GM12873 (cell line): ENCODE measurements around the gene LRP1B.

Experiments used
- TF ChIP-seq, protein P1 (sequence below): IDR thresholded peaks from 2 replicates; pipeline ENCODE4 v1.5.1; 2012; ENCODE audit warnings: low read depth, mild to moderate bottlenecking, moderate library complexity, low read length, control low read depth; ENCODE audit not compliant: insufficient read depth; ENCODE audit errors: missing control alignments

The LRP1B gene

GRCh38 chr2:140808211-140808610 is 1322.6 kb downstream of the LRP1B start:
- TF ChIP-seq, protein P1, sequence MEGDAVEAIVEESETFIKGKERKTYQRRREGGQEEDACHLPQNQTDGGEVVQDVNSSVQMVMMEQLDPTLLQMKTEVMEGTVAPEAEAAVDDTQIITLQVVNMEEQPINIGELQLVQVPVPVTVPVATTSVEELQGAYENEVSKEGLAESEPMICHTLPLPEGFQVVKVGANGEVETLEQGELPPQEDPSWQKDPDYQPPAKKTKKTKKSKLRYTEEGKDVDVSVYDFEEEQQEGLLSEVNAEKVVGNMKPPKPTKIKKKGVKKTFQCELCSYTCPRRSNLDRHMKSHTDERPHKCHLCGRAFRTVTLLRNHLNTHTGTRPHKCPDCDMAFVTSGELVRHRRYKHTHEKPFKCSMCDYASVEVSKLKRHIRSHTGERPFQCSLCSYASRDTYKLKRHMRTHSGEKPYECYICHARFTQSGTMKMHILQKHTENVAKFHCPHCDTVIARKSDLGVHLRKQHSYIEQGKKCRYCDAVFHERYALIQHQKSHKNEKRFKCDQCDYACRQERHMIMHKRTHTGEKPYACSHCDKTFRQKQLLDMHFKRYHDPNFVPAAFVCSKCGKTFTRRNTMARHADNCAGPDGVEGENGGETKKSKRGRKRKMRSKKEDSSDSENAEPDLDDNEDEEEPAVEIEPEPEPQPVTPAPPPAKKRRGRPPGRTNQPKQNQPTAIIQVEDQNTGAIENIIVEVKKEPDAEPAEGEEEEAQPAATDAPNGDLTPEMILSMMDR: no peak

DNA sequence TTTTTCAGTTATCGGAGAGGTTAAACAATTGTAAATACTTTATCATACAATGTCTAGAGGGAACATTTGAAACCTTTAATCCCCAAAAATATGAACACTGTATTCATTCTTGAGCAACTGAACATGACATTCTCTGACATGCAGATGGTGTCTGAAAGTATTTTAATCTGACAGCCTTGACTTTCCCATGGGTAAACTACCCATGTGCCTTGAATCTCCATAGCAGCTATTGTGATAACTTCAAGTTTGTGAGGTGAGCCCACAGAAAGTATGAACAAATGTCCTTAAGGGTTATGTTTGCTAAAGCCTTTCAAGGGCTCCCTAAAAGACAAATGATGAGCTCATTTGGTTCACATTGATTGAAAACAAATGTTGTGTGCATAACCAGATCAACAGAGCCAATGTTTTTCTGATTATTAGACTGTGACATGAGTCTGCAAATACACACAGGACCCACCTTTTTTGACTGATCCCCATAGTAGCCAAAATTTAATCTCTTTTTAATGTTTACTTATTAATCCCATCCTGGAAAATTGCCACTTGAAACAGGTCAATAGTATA is 1326.0 kb downstream of the LRP1B start:
- TF ChIP-seq, protein P1: no peak

- TF ChIP-seq, protein P1: no peak
Measured at GRCh38 chr2:140801311-140801710, 1329.5 kb downstream of the LRP1B start.

DNA sequence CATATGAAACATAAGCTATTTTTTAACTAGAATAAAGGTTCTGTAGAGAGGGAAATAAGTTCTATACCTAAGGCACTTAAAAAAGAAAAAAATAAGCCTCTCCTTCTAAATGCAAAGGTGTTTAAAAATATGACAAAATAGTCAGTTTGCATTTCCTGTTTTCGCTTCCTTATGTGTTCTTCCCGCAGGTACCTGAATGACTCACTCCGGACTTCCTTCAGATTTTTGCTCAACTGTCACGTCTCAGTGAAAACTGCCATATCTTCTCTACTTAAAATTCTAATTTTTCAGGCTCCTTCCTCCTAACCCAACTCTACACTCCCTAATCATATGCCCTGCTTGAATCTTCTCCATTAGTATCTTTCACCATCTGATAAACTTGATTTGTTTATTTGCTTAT is 1333.1 kb downstream of the LRP1B start:
- TF ChIP-seq, protein P1: no peak

DNA sequence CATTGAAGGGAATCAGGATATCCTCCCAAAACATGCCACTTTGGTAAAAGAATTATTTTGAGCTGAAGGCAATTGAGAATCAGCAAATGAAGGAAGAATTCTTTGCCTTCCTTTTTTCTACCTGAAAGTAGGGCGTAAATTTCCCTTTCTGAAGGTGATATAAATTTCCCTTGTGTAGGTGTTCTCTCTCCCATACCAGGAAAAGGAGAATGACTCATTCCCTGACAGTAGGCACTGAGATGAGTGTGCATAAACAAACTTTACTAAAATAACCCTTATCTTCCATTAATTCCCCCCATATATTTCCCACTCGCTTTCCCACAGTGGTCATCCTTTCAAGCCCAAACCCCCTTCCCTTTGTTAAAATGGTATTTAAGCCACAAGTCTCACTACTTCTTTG is 1339.0 kb downstream of the LRP1B start:
- TF ChIP-seq, protein P1: no peak

DNA sequence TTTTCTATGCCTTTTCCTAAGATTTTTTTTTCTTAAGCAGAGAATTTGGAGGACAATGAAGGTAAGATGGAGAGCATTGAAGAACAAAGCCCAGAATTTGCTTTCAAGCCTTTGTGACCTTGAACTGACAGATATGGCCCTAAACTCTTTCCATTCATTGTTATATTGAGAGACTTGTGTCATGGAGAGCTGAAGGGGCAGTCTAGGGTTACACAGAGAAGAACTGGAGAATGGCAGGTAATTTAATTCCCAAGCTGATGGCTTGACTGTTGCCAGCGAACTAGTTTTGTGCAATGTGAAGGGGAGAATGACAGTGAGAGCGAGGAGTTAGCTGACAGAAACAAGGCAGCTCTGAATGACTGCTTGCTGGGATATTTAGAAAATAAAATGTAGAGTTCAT is 1344.2 kb downstream of the LRP1B start:
- TF ChIP-seq, protein P1: no peak

GRCh38 chr2:140775411-140775810 is 1355.4 kb downstream of the LRP1B start:
- TF ChIP-seq, protein P1: no peak
